ENCODE results near the gene ZNF512B. TPM values are rescaled to one million over a fixed set of nuclear protein-coding genes. Genes with fewer than 3 reads are reported as not detected.
A peak's percentile ranks its signal among the peaks of the same experiment; 100 is the strongest.

ZNF512B gene
- total and polyA plus RNA-seq, 4 donors = 1.8 to 11.8 (median 9.8) TPM

DNA sequence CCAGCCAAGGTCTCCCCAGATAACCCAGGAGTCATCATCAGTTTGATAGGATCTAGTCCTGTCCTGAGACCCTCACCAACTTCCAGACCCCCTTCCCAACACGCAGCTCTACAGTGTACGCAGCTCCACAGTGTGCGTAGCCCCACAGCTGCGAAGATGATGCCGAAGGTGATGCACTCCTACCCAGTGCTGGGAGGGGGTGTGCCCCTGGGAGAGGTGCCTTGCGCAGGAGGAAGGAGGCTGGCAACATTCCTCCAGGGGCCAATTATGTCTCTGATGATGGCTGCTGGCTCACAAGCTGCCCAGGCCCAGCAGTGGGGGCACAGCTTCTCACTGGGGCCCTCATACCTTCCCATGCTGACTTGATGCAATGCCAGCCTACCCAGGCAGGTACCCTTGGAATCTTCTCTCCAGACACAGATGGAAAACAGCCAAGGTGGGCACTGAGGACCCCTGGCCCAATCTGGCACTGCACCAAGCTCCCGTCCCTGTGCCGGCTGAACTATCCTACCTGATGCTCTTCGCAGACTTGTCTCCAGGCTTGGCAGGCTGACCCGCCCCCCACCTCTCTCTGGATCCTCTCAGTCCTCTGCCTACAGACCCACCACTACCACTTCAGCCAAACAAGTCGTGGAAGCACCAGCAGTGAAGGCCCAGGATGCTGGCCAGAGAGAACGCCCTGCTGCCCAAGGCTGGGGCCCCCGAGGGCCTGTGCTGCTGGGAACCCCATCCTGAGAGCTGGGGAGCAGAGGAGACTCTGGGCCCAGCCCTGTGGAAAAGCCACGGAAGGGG, 1.4 kb downstream of the ZNF512B start:
- peaks cover 11 to 34% (median 27%) of the 10 kb centered on the region in 4 donors for H3K4me1 ChIP-seq (ENCODE audit: control insufficient read depth in 4 of 4, insufficient read depth in 4 of 4, low read length in 3 of 4)
- H3K4me3 ChIP-seq (ENCODE audit: low read depth in 1 of 3, low read length in 3 of 3) = peak overlapping the region in 2 of 3 donors; percentile 78 to 94
- DNase-seq (ENCODE audit: low spot score) = no peak
- H3K27me3 ChIP-seq (ENCODE audit: control insufficient read depth in 4 of 4, insufficient read depth in 4 of 4, low read length in 3 of 4) = no peaks in the 10 kb centered on the region
- no peaks in the 10 kb centered on the region for H3K9me3 ChIP-seq (ENCODE audit: control insufficient read depth in 4 of 4, low read length in 3 of 4)
- H3K27ac ChIP-seq (ENCODE audit: low read depth in 1 of 2, low read length in 2 of 2) = peak overlapping the region; percentile 38 to 84
- H3K9ac ChIP-seq (ENCODE audit: low read depth in 1 of 2, low read length in 2 of 2) = no peak overlapping the region
- H3K36me3 ChIP-seq (ENCODE audit: control insufficient read depth in 4 of 4, insufficient read depth in 3 of 4, low read depth in 1 of 4, low read length in 3 of 4) = peaks cover 7 to 26% (median 13%) of the 10 kb centered on the region in 4 donors
- no peak for TF ChIP-seq TAF1 (conservative IDR thresholded peaks at IDR 0.05)
- TF ChIP-seq, protein P1, sequence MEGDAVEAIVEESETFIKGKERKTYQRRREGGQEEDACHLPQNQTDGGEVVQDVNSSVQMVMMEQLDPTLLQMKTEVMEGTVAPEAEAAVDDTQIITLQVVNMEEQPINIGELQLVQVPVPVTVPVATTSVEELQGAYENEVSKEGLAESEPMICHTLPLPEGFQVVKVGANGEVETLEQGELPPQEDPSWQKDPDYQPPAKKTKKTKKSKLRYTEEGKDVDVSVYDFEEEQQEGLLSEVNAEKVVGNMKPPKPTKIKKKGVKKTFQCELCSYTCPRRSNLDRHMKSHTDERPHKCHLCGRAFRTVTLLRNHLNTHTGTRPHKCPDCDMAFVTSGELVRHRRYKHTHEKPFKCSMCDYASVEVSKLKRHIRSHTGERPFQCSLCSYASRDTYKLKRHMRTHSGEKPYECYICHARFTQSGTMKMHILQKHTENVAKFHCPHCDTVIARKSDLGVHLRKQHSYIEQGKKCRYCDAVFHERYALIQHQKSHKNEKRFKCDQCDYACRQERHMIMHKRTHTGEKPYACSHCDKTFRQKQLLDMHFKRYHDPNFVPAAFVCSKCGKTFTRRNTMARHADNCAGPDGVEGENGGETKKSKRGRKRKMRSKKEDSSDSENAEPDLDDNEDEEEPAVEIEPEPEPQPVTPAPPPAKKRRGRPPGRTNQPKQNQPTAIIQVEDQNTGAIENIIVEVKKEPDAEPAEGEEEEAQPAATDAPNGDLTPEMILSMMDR (IDR thresholded peaks at IDR 0.05; ENCODE audit: low read depth, low read length, missing input control) = no peak
- TF ChIP-seq HNF4G (IDR thresholded peaks at IDR 0.05) = no peak
- no peak for TF ChIP-seq EGR1 (IDR thresholded peaks at IDR 0.05; ENCODE audit: low read depth in 2 of 2)
- TF ChIP-seq GABPA (IDR thresholded peaks at IDR 0.05 in 1 of 2, conservative IDR thresholded peaks at IDR 0.05 in 1 of 2) = no peak
- no peak for TF ChIP-seq RXRA (IDR thresholded peaks at IDR 0.05)
- TF ChIP-seq, protein P2, sequence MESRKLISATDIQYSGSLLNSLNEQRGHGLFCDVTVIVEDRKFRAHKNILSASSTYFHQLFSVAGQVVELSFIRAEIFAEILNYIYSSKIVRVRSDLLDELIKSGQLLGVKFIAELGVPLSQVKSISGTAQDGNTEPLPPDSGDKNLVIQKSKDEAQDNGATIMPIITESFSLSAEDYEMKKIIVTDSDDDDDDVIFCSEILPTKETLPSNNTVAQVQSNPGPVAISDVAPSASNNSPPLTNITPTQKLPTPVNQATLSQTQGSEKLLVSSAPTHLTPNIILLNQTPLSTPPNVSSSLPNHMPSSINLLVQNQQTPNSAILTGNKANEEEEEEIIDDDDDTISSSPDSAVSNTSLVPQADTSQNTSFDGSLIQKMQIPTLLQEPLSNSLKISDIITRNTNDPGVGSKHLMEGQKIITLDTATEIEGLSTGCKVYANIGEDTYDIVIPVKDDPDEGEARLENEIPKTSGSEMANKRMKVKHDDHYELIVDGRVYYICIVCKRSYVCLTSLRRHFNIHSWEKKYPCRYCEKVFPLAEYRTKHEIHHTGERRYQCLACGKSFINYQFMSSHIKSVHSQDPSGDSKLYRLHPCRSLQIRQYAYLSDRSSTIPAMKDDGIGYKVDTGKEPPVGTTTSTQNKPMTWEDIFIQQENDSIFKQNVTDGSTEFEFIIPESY (IDR thresholded peaks at IDR 0.05) = no peak
- TF ChIP-seq NR2F2 (IDR thresholded peaks at IDR 0.05) = no peak
- no peak for TF ChIP-seq HNF4A (conservative IDR thresholded peaks at IDR 0.05)
- no peak for TF ChIP-seq YY1 (IDR thresholded peaks at IDR 0.05)
- no peak for TF ChIP-seq RAD21 (IDR thresholded peaks at IDR 0.05)
- TF ChIP-seq, protein P3, sequence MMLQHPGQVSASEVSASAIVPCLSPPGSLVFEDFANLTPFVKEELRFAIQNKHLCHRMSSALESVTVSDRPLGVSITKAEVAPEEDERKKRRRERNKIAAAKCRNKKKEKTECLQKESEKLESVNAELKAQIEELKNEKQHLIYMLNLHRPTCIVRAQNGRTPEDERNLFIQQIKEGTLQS (IDR thresholded peaks at IDR 0.05) = no peak
- TF ChIP-seq SP1 (IDR thresholded peaks at IDR 0.05) = no peak
- TF ChIP-seq, protein P4, sequence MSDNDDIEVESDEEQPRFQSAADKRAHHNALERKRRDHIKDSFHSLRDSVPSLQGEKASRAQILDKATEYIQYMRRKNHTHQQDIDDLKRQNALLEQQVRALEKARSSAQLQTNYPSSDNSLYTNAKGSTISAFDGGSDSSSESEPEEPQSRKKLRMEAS (IDR thresholded peaks at IDR 0.05) = no peak
- no peak for TF ChIP-seq FOXA1 (IDR thresholded peaks at IDR 0.05)
- TF ChIP-seq FOXA2 (IDR thresholded peaks at IDR 0.05) = no peak
- TF ChIP-seq, protein P5, sequence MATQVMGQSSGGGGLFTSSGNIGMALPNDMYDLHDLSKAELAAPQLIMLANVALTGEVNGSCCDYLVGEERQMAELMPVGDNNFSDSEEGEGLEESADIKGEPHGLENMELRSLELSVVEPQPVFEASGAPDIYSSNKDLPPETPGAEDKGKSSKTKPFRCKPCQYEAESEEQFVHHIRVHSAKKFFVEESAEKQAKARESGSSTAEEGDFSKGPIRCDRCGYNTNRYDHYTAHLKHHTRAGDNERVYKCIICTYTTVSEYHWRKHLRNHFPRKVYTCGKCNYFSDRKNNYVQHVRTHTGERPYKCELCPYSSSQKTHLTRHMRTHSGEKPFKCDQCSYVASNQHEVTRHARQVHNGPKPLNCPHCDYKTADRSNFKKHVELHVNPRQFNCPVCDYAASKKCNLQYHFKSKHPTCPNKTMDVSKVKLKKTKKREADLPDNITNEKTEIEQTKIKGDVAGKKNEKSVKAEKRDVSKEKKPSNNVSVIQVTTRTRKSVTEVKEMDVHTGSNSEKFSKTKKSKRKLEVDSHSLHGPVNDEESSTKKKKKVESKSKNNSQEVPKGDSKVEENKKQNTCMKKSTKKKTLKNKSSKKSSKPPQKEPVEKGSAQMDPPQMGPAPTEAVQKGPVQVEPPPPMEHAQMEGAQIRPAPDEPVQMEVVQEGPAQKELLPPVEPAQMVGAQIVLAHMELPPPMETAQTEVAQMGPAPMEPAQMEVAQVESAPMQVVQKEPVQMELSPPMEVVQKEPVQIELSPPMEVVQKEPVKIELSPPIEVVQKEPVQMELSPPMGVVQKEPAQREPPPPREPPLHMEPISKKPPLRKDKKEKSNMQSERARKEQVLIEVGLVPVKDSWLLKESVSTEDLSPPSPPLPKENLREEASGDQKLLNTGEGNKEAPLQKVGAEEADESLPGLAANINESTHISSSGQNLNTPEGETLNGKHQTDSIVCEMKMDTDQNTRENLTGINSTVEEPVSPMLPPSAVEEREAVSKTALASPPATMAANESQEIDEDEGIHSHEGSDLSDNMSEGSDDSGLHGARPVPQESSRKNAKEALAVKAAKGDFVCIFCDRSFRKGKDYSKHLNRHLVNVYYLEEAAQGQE (IDR thresholded peaks at IDR 0.05) = no peak
- no peak for TF ChIP-seq JUND (IDR thresholded peaks at IDR 0.05)
- WGBS = 72% methylated on average over 14 of the region's 14 CpGs
